Retina (tissue), 1 donor: ENCODE data around the gene FRMD6.
A peak's percentile ranks its signal among the peaks of the same experiment; 100 is the strongest.

Experiments used
- DNase-seq: peaks from one replicate; pipeline ENCODE4 v3.0.0-alpha.2; 2016

Gene FRMD6

DNA sequence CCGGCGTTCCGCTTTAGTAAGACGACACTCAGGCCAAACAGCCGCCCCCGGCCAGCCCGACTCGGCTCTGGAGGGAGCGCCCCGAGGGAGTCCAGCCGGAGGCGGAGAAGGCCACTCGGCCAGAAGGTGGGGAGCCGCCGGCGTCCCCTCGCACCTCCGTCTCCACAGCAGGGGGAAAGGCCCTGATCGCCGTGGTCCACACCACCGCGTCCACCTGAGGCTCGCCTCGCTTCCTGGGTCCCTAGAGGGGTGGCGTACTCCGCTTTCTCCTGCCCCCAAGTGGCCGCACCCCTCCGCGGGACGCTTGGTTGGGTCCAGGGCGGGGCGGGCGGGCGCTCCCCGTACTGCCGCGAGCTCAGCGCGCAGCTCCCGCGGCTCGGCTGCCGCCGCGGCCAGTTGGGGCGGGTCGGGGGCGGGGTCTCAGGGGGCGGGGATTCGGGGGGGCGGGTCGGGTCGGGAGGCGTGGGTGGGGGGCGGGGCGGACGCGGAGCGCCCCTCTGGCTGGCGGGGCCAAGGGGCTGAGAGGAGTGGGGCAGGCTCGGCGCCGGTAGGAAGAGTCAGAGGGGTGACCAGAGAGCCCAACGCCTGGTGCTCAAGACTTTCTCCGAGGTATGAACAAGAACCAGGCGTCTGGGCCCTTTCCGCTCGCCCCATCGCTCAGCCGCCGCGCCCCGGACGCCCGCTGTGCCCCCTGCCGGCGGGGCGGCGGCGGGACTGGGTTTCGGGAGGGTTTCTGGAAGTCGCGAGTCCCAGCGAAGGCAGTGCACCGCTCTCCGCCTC is at the start of gene FRMD6:
TSS of gene FRMD6 (plus strand) at position 523 of the 780 bp plus-strand sequence. CDS start 37,927 bp downstream, outside the sequence.
- peak; percentile 97 for DNase-seq

DNA sequence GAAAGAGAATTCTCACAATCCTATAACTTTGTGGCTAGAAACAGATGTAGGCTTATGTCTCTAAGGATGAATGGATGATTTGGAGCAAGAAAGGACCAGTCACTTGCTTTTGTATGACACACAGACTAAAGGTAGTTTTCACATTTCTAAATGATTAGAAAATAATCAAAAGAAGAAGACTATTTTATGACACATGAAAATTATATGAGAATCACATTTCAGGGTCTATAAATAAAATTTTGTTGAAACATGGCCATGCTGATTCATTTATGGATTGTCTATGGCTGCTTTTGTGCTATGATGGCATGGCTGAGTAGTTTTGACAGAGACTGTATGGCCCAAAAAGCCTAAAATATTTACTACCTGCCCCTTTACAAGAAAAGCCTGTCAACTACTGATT is 49.4 kb upstream of the FRMD6 start:
- DNase-seq = no peak

DNA sequence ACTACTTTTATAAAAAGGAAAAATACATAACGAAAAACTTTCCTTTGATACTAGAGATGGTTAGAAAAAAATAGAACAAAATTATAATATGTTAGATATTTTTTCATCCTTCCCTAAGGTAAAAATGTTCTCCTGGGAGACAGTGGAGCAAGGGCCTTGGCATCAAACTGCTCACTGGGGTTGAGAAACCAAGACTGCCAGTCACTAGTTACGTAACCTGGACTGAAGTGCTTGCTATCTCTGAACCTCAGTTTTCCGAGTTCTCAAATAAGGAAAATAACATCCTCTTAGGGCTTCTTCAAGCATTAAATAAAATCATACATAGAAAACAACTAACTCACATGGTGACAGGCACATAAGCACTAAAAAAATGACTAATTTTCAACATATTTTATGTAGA is 48.2 kb upstream of the FRMD6 start:
- no peak for DNase-seq

DNA sequence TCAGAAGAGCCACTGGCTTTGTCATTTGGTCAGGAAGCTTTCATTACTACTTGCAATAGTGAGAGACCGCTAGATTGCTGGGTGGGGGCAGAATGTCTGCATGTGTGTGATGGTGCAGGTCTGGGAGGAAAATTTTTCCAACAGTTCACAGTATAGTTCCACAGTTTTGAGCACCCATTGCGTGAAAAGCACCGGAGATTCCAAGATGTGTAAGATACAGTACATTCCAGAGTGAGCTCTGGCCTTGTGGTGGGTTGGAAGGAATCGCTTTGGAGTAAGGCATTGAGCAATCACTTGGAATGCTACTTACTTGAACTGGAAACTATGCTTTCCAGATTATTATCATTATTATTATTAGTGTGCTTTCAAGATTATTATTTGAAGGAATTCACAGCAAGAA is 47.6 kb upstream of the FRMD6 start:
- no peak for DNase-seq

DNA sequence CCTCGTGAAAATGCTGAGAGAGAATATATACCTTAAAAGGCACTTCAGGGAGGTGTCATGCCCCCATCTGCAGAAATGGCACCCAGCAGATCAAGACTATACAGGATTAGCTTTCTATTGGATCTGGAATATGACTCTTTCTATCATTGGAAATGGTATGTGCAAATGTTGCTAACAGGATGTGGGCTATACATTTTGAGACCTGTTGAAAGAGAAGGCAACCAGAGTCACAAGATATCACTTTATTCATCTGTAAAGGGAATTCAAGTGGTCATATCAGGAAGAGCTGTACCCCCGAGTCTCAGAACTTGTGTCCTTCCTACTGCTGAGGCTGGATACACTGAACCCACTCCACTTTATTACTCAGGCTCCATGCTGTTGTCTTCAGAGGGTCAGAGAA is 46.1 kb upstream of the FRMD6 start:
- no peak for DNase-seq

DNA sequence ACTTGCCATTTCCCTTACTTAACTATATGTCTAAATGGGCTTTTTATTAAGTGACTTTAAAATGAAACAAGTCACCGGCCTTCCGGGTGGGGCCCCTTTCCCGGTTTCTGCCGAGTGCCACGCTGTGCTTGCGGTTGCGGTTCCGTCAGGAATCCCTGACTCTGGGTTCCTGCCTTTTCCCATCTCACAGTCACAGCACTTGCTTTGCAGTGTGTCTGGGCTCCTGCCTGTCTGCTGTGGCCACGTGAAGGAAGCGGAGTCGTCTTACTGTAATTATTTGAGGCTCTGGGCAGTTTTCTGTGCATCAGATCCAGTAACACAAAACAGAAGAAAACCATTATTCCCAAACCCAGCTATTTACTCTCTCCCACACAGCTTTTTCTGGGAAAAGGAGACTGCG is 44.0 kb upstream of the FRMD6 start:
- DNase-seq = no peak

DNA sequence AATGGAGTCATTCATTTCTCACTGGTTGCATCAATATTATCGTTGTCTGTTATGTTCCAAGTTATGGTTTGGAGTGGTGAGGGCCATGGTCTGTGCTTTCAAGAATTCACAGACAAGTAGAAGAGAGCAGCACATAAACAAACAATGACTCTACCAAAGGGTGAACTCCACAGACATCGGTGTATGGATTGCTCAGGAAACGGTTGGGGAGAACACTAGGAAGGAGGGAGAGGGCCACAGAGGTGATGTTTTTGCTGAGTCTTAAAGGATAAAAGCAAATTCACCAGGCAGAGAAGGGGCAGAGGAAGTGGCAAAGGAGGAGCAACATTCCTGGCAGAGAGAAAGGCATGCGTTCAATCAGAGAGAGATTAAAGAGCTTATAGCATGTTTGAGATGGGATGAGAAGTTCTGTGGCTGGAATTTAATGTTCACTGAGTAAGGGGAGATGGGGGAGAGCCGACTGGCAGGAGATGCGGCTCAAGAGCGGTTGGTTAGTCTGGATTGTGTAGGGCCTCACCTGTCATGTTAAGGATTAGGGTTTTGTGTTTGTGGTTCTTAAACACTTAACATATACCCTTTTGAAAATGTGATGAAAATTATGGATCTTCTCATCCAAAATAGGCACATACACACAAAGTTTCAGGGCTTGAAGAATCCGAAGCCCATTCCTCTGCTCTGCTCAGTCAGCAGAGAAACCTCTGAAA is 42.3 kb upstream of the FRMD6 start:
- no peak for DNase-seq

DNA sequence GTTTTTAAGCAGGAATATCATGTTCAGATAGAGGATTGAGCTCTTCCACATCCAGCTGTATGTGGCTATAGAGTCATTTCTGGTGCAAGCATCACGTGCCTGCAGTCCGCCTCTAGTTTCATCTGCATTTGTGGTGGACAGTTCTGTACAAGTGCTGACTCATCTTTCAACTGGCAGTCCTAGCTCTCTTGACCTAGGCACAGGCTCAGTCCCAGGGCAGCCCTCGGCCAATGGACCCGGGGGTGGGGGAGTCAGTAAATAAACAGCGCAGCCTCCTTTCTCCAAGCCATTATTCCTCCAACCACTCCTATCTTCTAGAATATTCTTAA is 41.8 kb upstream of the FRMD6 start:
- no peak for DNase-seq

DNA sequence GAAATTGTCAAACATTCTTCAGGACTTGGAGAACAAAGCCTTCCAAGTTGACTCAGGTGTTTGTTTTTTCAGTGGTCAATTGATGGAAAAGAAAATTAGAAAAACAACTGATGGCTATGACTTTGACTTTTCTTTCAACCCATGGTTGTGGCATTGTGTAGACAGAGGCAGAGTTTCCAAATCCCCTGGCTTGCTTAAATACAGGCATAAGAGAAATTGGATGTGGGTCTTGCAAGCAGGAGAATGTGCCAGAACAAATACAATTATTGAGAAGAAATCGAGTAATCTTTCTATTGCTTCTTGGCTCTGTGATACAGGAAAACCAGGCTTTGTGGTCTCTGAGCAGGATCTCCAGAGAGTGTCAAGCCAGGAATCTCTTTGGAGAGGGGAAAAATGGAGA is 40.9 kb upstream of the FRMD6 start:
- no peak for DNase-seq

DNA sequence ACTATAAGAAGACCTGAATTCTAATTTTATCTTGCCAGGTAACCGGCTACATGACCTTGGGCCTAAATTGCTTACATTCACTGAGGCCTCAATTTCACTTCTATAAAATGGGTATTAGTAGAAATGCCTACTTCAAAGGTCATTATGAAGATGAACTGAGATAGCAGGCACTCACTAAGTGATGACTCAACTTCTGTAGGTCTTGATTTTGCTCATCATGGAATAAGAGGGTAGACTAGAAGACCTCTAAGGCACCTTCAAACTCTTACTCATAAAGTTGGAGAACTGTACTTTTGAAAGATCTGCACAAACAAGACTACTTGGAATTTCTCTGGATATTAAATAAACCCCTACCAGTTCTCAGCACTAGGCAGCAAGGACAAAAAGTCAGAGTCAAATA is 39.3 kb upstream of the FRMD6 start:
- no peak for DNase-seq

DNA sequence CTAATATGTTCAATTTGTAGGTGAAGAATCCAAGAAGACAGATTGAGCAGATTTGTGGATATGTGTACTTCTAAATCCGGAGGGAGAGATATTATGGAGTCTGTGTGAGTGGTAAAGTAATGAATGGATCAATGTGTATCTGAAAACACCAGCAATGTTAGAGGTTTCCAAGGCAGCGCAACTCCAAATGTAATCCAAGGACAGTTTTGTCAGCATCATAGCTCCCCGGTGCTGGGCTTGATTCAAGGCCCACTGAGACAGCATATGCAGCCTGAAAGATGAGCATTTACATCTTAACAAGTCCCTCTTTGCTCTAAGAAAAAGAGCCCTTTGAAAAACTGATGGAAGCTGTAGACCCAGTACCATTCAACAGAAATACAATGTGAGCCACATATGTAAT is 38.3 kb upstream of the FRMD6 start:
- DNase-seq = no peak

DNA sequence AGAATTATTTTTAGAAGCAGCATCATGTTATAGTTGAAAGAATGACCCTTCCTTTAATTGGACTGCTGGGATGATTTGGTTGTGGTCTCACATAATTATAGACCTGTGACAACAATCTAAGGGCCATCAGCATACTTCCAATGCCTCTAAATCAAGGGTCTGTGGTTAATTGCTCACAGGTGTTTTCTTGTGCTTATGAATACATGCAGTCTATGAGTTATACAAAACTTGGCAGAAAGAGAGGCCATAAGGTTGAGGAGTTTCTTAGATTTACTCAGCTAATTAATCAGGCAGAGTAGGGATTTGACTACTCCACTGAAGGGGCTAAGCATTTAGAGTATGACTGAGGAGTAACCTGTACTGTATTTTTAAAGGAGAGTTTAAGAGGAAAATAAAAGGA is 37.0 kb upstream of the FRMD6 start:
- DNase-seq = no peak

DNA sequence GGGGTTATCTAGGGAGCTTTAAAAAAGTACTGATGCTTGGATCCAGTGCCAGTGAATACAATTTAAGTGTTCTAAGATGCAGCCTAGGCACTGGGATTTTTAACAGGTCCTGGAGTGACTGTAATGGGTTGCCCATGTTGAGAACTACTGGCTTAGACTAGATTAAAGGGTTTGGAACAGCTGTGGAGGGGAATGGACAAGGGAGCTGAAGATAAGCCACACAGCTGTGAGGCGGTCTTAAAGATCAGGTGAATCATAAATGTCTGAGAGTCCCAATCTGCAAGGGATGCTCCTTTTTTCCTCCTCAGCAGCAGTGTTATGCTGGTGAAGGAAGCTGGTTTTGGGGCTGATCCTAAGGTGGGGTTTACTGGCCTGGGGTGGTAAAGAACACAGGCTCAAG is 35.5 kb upstream of the FRMD6 start:
- no peak for DNase-seq

DNA sequence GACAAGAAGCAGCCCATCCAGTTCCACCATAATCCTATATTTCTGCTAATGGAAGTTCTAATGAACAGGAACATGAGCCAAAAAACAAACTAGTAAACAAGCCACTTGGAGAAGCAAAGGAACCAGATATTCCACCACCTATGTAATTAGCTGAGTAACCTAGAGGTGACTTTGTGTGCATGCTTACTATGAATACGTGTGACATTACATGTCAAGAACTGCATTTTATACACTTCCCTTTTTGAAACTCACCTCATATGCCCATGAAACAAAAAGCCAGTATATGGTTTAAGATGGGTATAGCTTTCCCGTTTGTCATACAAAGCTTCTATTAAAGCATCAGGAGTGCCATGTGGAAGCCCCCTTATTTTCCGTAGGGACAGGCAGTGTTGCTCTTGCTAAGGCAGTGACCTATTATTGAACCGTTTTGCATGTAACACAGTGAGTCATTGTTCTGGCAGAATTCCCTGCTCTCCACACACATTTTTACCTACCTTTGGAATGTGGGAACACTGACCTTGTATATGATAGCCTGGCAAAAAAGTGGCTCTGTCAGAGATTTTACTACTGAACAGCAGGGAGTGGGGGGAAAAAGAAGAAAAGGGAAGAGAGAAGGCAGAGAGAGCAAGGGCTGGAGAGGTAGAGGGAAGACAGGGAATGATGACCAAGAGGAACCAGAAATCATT is 34.8 kb upstream of the FRMD6 start:
- peak; percentile 21 for DNase-seq

DNA sequence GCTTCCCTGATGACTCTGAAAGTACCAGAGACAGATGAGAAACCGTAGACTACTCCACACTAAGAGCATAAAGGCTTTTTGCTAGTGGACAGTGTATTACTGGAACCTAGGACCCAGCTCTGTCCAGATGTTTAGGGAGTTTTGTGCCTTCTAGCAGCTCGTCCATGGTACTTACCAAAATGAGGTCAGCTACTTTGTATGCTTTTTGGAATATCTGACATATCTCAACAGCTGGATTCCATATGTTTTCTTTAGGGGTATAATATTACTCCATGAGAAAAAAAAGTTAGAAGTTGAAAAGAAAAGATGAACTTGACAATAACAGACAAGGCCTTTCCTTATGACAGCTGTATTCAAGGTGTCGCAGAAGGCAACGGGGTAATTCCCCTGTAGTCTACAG is 32.1 kb upstream of the FRMD6 start:
- no peak for DNase-seq

DNA sequence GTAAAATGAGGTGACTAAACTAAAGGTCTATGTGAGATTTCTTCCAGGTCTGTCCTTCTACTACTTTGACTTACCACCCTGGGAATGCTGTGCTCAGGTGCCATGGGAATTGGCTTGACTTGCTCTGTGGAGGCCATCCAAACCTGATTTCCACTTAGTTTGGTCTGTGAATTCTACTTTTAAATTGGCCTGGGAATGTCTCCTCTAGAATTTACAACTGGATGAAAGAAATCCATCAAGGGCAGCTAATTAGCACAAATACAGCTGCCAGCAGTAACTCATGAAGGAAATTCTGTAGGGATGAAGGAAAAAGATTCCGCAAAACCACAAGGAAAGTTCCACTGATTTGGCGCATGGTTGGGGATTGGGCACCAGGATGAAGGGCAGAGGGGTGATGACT is 31.7 kb upstream of the FRMD6 start:
- DNase-seq = no peak

DNA sequence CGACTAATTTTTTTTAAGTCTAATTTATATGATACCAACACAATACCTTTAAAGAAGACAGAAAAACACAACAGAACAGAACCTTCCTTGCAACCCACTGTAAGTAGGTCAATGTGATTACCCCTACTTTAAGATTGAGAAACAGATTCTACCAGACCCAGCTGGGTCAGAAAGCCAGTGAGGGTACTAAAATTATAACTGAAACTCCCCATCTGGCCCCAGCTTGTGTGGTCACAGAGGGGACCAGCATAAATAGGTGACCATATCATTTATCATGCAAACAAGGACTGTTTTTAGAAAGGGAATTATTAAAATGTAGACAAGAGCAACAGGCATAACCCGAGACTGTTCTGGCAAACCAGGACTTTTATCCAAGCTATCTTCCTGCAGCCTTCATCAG is 30.1 kb upstream of the FRMD6 start:
- no peak for DNase-seq

DNA sequence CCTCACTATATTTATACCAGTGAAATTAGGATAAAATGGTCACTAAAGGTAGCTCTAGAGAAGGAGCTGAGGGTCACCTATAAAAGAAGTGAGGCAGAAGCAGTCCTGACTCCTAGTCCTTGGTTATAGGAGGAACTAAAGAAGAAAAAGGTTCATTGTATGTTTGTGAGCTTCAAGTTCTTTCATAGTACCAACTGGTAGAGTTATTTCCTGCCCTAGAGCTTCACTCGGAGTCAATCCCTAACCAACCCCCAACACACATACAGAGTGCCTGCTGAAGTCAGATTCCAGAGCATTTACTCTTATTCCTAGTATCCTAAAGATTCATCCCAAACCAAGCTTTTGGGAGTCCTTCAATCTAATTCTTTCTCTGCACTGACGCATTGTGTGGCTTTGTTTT is 29.3 kb upstream of the FRMD6 start:
- DNase-seq = no peak

DNA sequence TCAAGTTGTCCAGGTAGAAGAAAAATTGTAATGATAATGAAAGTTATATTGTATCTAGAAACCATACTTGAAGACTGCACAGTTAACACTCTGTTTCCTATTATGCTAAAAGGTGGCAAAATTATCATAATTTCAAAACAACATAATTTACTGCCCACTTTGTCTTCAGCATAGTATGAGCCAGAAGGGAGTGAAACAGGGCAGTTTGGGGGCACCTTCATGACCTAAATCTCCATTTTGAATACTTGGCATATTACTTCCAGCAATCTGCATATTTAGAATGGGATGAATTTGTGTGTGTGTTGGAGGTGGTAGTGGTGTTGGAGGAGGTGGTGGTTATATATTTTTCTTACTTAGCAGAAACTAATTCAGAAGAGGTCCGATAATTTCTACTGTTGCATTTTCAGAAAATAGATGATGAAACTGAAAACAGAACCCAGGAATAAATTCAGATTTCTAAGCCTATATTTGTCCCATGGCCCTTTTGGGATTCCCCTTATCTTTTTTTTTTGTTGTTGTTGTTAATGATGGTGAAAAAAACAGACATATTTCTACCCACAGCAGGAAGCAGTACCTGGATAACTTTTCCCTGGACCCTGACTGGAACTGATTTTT is 26.6 kb upstream of the FRMD6 start:
- DNase-seq = no peak

DNA sequence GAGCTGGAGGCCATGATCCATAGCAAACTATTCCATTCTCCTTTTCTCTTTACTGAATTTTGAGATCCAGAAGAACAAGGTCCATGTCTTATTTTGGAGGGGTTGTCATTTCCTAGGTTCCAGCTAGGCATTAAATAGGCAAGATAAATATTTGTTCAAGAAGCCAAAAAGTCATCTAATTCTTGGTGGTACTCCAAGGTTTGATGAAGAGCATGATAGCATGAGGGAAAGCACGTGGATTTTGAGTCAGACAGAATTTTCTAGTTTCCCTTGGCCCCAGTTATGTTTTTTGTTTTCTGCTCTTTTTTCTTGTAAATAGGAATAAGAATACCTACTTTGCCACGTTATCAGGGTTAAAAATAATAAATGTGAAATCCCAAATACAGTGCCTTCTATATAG is 25.5 kb upstream of the FRMD6 start:
- DNase-seq = no peak

DNA sequence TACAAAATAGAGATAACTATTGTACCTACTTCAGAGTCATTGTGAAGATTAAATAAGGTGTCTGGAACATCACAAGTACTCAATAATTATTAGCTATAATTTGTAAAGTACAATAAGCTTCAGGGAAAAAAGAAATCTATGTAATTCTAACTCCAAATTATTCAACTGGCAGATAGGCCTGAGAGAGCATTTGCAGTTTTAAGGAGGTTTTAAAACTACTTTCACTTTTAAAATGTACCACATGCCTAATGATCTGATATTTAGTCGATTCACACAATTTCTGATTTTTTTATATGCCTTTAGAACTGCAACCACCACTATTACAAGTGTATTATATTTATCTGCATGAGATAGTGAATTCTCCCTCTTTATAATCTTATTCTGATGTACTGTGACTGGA is 24.9 kb upstream of the FRMD6 start:
- no peak for DNase-seq

DNA sequence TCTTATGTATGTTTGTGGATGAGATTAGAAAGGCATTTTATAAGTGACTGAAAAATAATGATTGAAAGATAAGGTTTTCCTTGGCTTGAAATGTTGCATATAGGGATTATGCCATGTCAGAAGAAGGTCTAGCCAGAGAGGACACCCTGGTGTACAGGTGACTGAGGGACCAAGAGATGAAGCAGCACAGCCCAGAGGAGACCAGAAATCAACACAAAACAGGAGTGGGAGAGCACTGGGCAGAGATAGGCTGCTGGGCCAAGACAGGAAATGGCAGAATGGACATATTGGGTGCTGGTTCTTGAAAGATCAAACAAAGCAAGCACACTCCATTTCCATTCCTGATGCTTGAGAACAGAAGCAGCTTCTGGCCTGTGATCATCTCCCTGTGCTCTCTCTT is 24.4 kb upstream of the FRMD6 start:
- DNase-seq = no peak

DNA sequence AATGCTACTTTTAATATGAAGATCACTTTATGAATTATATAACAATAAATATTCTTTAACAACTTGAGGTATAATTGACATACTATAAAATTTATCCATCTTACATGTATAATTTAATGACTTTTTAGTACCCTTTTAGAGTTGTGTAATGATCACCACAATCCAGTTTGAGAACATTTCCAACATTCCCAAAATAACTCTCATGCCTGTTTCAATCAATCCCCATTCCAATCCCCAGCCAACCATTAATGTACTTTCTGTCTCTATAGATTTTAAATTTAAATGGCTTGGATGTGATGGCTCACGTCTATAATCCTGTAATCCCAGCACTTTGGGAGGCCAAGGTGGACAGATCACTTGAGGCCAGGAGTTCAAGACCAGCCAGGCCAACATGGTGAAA is 23.5 kb upstream of the FRMD6 start:
- DNase-seq = no peak

DNA sequence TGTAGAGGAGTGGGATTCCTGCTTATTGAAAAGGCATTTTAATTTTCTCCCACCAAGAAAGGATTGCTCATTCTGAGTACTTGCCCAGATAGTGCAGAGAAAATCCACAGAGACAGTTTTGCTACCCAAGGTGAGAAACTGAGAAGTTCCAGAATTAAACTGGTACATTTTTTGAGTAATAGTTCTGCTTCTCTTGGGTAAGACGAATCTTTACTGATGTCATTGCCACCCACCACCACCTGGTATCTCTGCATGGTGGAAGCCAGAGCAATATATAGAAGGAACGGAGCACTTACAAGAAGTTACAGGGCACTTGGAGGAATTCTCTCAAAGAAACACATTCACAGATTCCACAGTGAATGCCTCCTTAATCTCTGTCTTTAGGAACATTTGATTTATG is 20.7 kb upstream of the FRMD6 start:
- no peak for DNase-seq
